Stimulated activated CD4-positive, alpha-beta T cell treated with anti-CD3 and anti-CD28 coated beads, Interleukin-12 subunit alpha, Interleukin-12 subunit beta, amount 100 ng/mL, for 4 hours (primary cell): ENCODE measurements around the gene DHX16.
"Not testable (repeated sequence)": the region's sequence is repeated elsewhere in the genome, so short reads cannot be mapped to it uniquely, and the experiment has no call there.

Experiments used
- DNase-seq: peaks from one replicate; pipeline ENCODE4 v3.0.0-alpha.2; 2020

DHX16 gene

GRCh38 chr6:30672445-30673253, at the start of gene DHX16:
DHX16 (minus strand) TSS chr6:30673006; CDS start chr6:30672841, 165 bp downstream.
- peak; percentile 85 for DNase-seq

- not testable (repeated sequence) for DNase-seq
These were observed 49.1 kb upstream of the DHX16 start for GRCh38 chr6:30722025-30722279.

GRCh38 chr6:30721198-30722024, 48.6 kb upstream of the DHX16 start:
- peak; percentile 98 for DNase-seq

- DNase-seq, result peak; percentile 63
These were observed 48.0 kb upstream of the DHX16 start for GRCh38 chr6:30720738-30721197.

- DNase-seq, result peak; percentile 94
These were observed 47.3 kb upstream of the DHX16 start, which contains the start of gene TUBB for GRCh38 chr6:30719791-30720737. TUBB (plus strand) TSS chr6:30720352; CDS start chr6:30720507, 155 bp downstream.

GRCh38 chr6:30719356-30719755, 46.5 kb upstream of the DHX16 start:
- DNase-seq, result no peak

- DNase-seq, result not testable (repeated sequence)
These were observed 45.3 kb upstream of the DHX16 start for GRCh38 chr6:30717845-30718720.

GRCh38 chr6:30717129-30717844, 44.5 kb upstream of the DHX16 start, which contains the start of gene MDC1:
MDC1 (minus strand) TSS chr6:30717281; CDS start chr6:30715175, 2,106 bp downstream.
- peak; percentile 97 for DNase-seq

GRCh38 chr6:30716879-30717128, 44.0 kb upstream of the DHX16 start:
- DNase-seq, result no peak

GRCh38 chr6:30714263-30714662, 41.5 kb upstream of the DHX16 start:
- no peak for DNase-seq

- no peak for DNase-seq
These were observed 39.7 kb upstream of the DHX16 start for GRCh38 chr6:30712441-30712945.

GRCh38 chr6:30711758-30712380, 39.1 kb upstream of the DHX16 start:
- no peak for DNase-seq

- no peak for DNase-seq
These were observed 36.5 kb upstream of the DHX16 start for GRCh38 chr6:30709101-30709868.

- DNase-seq, result no peak
These were observed 34.6 kb upstream of the DHX16 start for GRCh38 chr6:30707281-30707850.

- DNase-seq, result no peak
These were observed 32.8 kb upstream of the DHX16 start for GRCh38 chr6:30705620-30706019.

GRCh38 chr6:30703821-30704220, 31.0 kb upstream of the DHX16 start:
- no peak for DNase-seq

GRCh38 chr6:30703011-30703410, 30.2 kb upstream of the DHX16 start:
- DNase-seq, result no peak

GRCh38 chr6:30700340-30700739, 27.5 kb upstream of the DHX16 start:
- DNase-seq, result no peak

GRCh38 chr6:30696432-30696831, 23.6 kb upstream of the DHX16 start:
- DNase-seq, result no peak
